Activated T-cell treated with anti-CD3 and anti-CD28 coated beads, Interleukin-2, amount 50 U/mL, for 72 hours (primary cell): ENCODE results near the gene ZSCAN16. TPM values are rescaled to one million over a fixed set of nuclear protein-coding genes. Genes with fewer than 3 reads are reported as not detected.
"Not testable (repeated sequence)": the region's sequence is repeated elsewhere in the genome, so short reads cannot be mapped to it uniquely, and the experiment has no call there.

Experiments
- ATAC-seq, 2 donors: fragments of 150-1000 bp; cut with Tn5 transposase; replicated peaks in 1 of 2; 2 replicates each; pipeline ENCODE4 v1.10.0; 2021; ENCODE audit warnings: moderate library complexity in 2 of 2, mild to moderate bottlenecking in 1 of 2
- DNase-seq, 2 donors: peaks; one replicate each; pipeline ENCODE4 v3.0.0; 2021 to 2022; ENCODE audit warnings: mixed read lengths in 1 of 2
- H3K27ac Mint-ChIP-seq: one replicate; pipeline ENCODE4 v1.8.0; 2022; ENCODE audit warnings: mild to moderate bottlenecking, moderate library complexity, mixed read lengths
- H3K27me3 Mint-ChIP-seq: one replicate; pipeline ENCODE4 v1.8.0; 2022; ENCODE audit warnings: low read depth, mixed read lengths
- H3K36me3 Mint-ChIP-seq, 2 donors: one replicate each; pipeline ENCODE4 v1.8.0; 2022; ENCODE audit warnings: mixed read lengths in 2 of 2, mild to moderate bottlenecking in 1 of 2; ENCODE audit not compliant: insufficient read depth in 2 of 2
- H3K4me1 Mint-ChIP-seq: one replicate; pipeline ENCODE4 v1.8.0; 2022; ENCODE audit warnings: low read depth, mixed read lengths
- H3K4me3 Mint-ChIP-seq, 2 donors: one replicate each; pipeline ENCODE4 v1.8.0; 2022; ENCODE audit warnings: mild to moderate bottlenecking in 2 of 2, mixed read lengths in 2 of 2, moderate library complexity in 2 of 2
- H3K9me3 Mint-ChIP-seq, 2 donors: one replicate each; pipeline ENCODE4 v1.8.0; 2022; ENCODE audit warnings: mixed read lengths in 2 of 2
- total RNA-seq, 2 donors: library from RNA; stranded (reverse); gene quantifications; one replicate each; pipeline ENCODE4 v1.2.3, GENCODE V29; 2022

ZSCAN16 gene
- 1 to 10 TPM; 5.1 to 7.9 TPM for total RNA-seq

- H3K4me1 Mint-ChIP-seq: peaks cover 56% of the 10 kb centered on the region
- ATAC-seq (peak; percentile 99), DNase-seq (peak; percentile 81 to 83)
- H3K4me3 Mint-ChIP-seq: peak within 1 kb of the TSS; percentile 98 to 99
- H3K27ac Mint-ChIP-seq: peak within 1 kb of the TSS; percentile 99
- no peaks in the 10 kb centered on the region for H3K9me3 Mint-ChIP-seq
- H3K36me3 Mint-ChIP-seq: peaks cover 6 to 30% of the 10 kb centered on the region in 2 donors
- no peaks in the 10 kb centered on the region for H3K27me3 Mint-ChIP-seq
Measured at GRCh38 chr6:28124350-28124970, at the start of gene ZSCAN16. TSS of gene ZSCAN16 (plus strand) at chr6:28124609. CDS start at chr6:28125444, 835 bp downstream.

GRCh38 chr6:28078050-28078449, 46.4 kb upstream of the ZSCAN16 start:
- no peak for DNase-seq
- Mint-ChIP-seq H3K27me3 (no peaks in the 10 kb centered on the region), H3K4me1 (peaks cover 31% of the 10 kb centered on the region), H3K27ac (no peak overlapping the region), H3K9me3 (peaks cover 0 to 2% of the 10 kb centered on the region in 2 donors), H3K36me3 (peaks cover 4 to 10% of the 10 kb centered on the region in 2 donors), H3K4me3 (no peak overlapping the region)
- ATAC-seq: no peak

- Mint-ChIP-seq H3K4me3 (no peak overlapping the region), H3K4me1 (peaks cover 39% of the 10 kb centered on the region), H3K9me3 (peaks cover 0 to 2% of the 10 kb centered on the region in 2 donors), H3K27ac (no peak overlapping the region), H3K27me3 (no peaks in the 10 kb centered on the region), H3K36me3 (peaks cover 4 to 13% of the 10 kb centered on the region in 2 donors)
- ATAC-seq: no peak
- no peak for DNase-seq
Measured at GRCh38 chr6:28078836-28079235, 45.6 kb upstream of the ZSCAN16 start.

GRCh38 chr6:28080381-28080630, 44.1 kb upstream of the ZSCAN16 start, which contains the start of gene ZNF165:
TSS of gene ZNF165 (plus strand) at chr6:28080568. CDS start at chr6:28085481, 4,913 bp downstream.
- H3K27ac Mint-ChIP-seq: peak within 1 kb of the TSS; percentile 98
- H3K9me3 Mint-ChIP-seq: not testable (repeated sequence)
- peak within 1 kb of the TSS; percentile 90 to 95 for H3K4me3 Mint-ChIP-seq

GRCh38 chr6:28080631-28081485, 43.6 kb upstream of the ZSCAN16 start:
- Mint-ChIP-seq H3K4me1 (peaks cover 40% of the 10 kb centered on the region), H3K4me3 (peak overlapping the region; percentile 90 to 95), H3K36me3 (peaks cover 6 to 21% of the 10 kb centered on the region in 2 donors), H3K27me3 (no peaks in the 10 kb centered on the region), H3K9me3 (peaks cover 0 to 2% of the 10 kb centered on the region in 2 donors), H3K27ac (peak overlapping the region; percentile 98)
- ATAC-seq (peak; percentile 80 to 83), DNase-seq (peak; percentile 86 to 89)

More at GRCh38 chr6:28080381-28080630, 44.1 kb upstream of the ZSCAN16 start, which contains the start of gene ZNF165:
- not testable (repeated sequence) for DNase-seq, H3K27me3 Mint-ChIP-seq
- peak; percentile 37 to 40 for ATAC-seq
- Mint-ChIP-seq H3K4me1 (peaks cover 40% of the 10 kb centered on the region), H3K36me3 (peaks cover 6 to 17% of the 10 kb centered on the region in 2 donors)

- DNase-seq (peak; percentile 6 to 12), ATAC-seq (peak in 1 of 2 donors; percentile 16)
- peaks cover 6 to 27% of the 10 kb centered on the region in 2 donors for H3K36me3 Mint-ChIP-seq
- H3K9me3 Mint-ChIP-seq: peaks cover 0 to 2% of the 10 kb centered on the region in 2 donors
- peaks cover 40% of the 10 kb centered on the region for H3K4me1 Mint-ChIP-seq
- peak overlapping the region; percentile 98 for H3K27ac Mint-ChIP-seq
- H3K4me3 Mint-ChIP-seq: peak overlapping the region; percentile 90 to 95
- no peaks in the 10 kb centered on the region for H3K27me3 Mint-ChIP-seq
Measured at GRCh38 chr6:28081486-28081751, 43.0 kb upstream of the ZSCAN16 start.

- Mint-ChIP-seq H3K4me1 (peaks cover 40% of the 10 kb centered on the region), H3K27ac (no peak overlapping the region), H3K9me3 (peaks cover 5 to 7% of the 10 kb centered on the region in 2 donors), H3K4me3 (peak overlapping the region in 1 of 2 donors; percentile 19), H3K36me3 (peaks cover 11 to 37% of the 10 kb centered on the region in 2 donors), H3K27me3 (no peaks in the 10 kb centered on the region)
- DNase-seq: no peak
- ATAC-seq: no peak
Measured at GRCh38 chr6:28082939-28083338, 41.5 kb upstream of the ZSCAN16 start.

- Mint-ChIP-seq H3K27ac (no peak overlapping the region), H3K9me3 (peaks cover 15 to 21% of the 10 kb centered on the region in 2 donors), H3K4me3 (no peak overlapping the region), H3K36me3 (peaks cover 29 to 54% of the 10 kb centered on the region in 2 donors), H3K4me1 (no peaks in the 10 kb centered on the region), H3K27me3 (no peaks in the 10 kb centered on the region)
- no peak for DNase-seq
- ATAC-seq: no peak
Measured at GRCh38 chr6:28089054-28089453, 35.4 kb upstream of the ZSCAN16 start.

GRCh38 chr6:28090917-28091586, 33.4 kb upstream of the ZSCAN16 start:
- Mint-ChIP-seq H3K4me3 (peak overlapping the region; percentile 7 to 16), H3K36me3 (peaks cover 27 to 46% of the 10 kb centered on the region in 2 donors)

GRCh38 chr6:28102222-28102621, 22.2 kb upstream of the ZSCAN16 start:
- not testable (repeated sequence) for DNase-seq, H3K4me3 Mint-ChIP-seq, H3K36me3 Mint-ChIP-seq, ATAC-seq, H3K4me1 Mint-ChIP-seq, H3K27ac Mint-ChIP-seq, H3K9me3 Mint-ChIP-seq
- peaks cover 17% of the 10 kb centered on the region for H3K27me3 Mint-ChIP-seq

More at GRCh38 chr6:28090917-28091586, 33.4 kb upstream of the ZSCAN16 start:
- Mint-ChIP-seq H3K27ac (no peak overlapping the region), H3K27me3 (no peaks in the 10 kb centered on the region), H3K4me1 (no peaks in the 10 kb centered on the region), H3K9me3 (peaks cover 15 to 21% of the 10 kb centered on the region in 2 donors)
- DNase-seq (no peak), ATAC-seq (no peak)

GRCh38 chr6:28102699-28103098, 21.7 kb upstream of the ZSCAN16 start:
- H3K4me1 Mint-ChIP-seq, H3K27ac Mint-ChIP-seq, H3K9me3 Mint-ChIP-seq, ATAC-seq, DNase-seq, H3K36me3 Mint-ChIP-seq: not testable (repeated sequence)
- Mint-ChIP-seq H3K27me3 (peaks cover 17% of the 10 kb centered on the region), H3K4me3 (peak overlapping the region in 1 of 2 donors; percentile 32)

GRCh38 chr6:28104392-28105244, 19.8 kb upstream of the ZSCAN16 start:
- peak; percentile 99 to 100 for ATAC-seq
- H3K27ac Mint-ChIP-seq: peak overlapping the region; percentile 81
- H3K27me3 Mint-ChIP-seq: peaks cover 12% of the 10 kb centered on the region
- H3K9me3 Mint-ChIP-seq: peaks cover 3 to 5% of the 10 kb centered on the region in 2 donors
- DNase-seq: peak; percentile 85 to 88
- peaks cover 3 to 5% of the 10 kb centered on the region in 2 donors for H3K36me3 Mint-ChIP-seq
- H3K4me3 Mint-ChIP-seq: peak overlapping the region; percentile 87 to 96
- H3K4me1 Mint-ChIP-seq: peaks cover 4% of the 10 kb centered on the region
